ENCODE results near the gene RAB11FIP4.
"Not testable (repeated sequence)": the region's sequence is repeated elsewhere in the genome, so short reads cannot be mapped to it uniquely, and the experiment has no call there.

RAB11FIP4 gene

GRCh38 chr17:31433811-31434726, 42.6 kb downstream of the RAB11FIP4 start:
- DNase-seq: no peak

- no peak for DNase-seq
Measured at GRCh38 chr17:31434727-31435050, 43.2 kb downstream of the RAB11FIP4 start.

- DNase-seq: no peak
Measured at GRCh38 chr17:31435581-31435980, 44.1 kb downstream of the RAB11FIP4 start.

GRCh38 chr17:31437720-31438400, 46.4 kb downstream of the RAB11FIP4 start:
- DNase-seq: no peak

- no peak for DNase-seq
Measured at GRCh38 chr17:31439716-31440115, 48.2 kb downstream of the RAB11FIP4 start.

- DNase-seq: no peak
Measured at GRCh38 chr17:31442276-31442675, 50.8 kb downstream of the RAB11FIP4 start.

GRCh38 chr17:31442856-31443255, 51.4 kb downstream of the RAB11FIP4 start:
- DNase-seq: not testable (repeated sequence)

GRCh38 chr17:31443386-31443785, 51.9 kb downstream of the RAB11FIP4 start:
- DNase-seq: no peak

- no peak for DNase-seq
Measured at GRCh38 chr17:31444026-31444425, 52.6 kb downstream of the RAB11FIP4 start.

GRCh38 chr17:31446195-31446967, 54.9 kb downstream of the RAB11FIP4 start:
- DNase-seq: no peak

GRCh38 chr17:31448467-31449077, 57.1 kb downstream of the RAB11FIP4 start:
- DNase-seq: no peak

- no peak for DNase-seq
Measured at GRCh38 chr17:31449111-31449510, 57.6 kb downstream of the RAB11FIP4 start.

- no peak for DNase-seq
Measured at GRCh38 chr17:31449746-31450145, 58.3 kb downstream of the RAB11FIP4 start.

GRCh38 chr17:31452101-31452500, 60.6 kb downstream of the RAB11FIP4 start:
- no peak for DNase-seq

- DNase-seq: no peak
Measured at GRCh38 chr17:31452561-31453110, 61.2 kb downstream of the RAB11FIP4 start.

- DNase-seq: no peak
Measured at GRCh38 chr17:31453896-31454295, 62.4 kb downstream of the RAB11FIP4 start.

GRCh38 chr17:31456814-31457213, 65.3 kb downstream of the RAB11FIP4 start:
- DNase-seq: no peak

- DNase-seq: no peak
Measured at GRCh38 chr17:31457391-31458234, 66.1 kb downstream of the RAB11FIP4 start.

- DNase-seq: no peak
Measured at GRCh38 chr17:31458829-31459228, 67.4 kb downstream of the RAB11FIP4 start.

- no peak for DNase-seq
Measured at GRCh38 chr17:31459716-31460115, 68.2 kb downstream of the RAB11FIP4 start.

- DNase-seq: no peak
Measured at GRCh38 chr17:31460226-31460721, 68.8 kb downstream of the RAB11FIP4 start.
